NB4 (cell line): Measurements from ENCODE around the gene GAL3ST2.
A peak's percentile ranks its signal among the peaks of the same experiment; 100 is the strongest.
"Not testable (repeated sequence)": the region's sequence is repeated elsewhere in the genome, so short reads cannot be mapped to it uniquely, and the experiment has no call there.

Experiments
- DNase-seq: peaks from one replicate; pipeline ENCODE4 v3.0.0; 2010; ENCODE audit warnings: low read depth
- H3K4me3 ChIP-seq: one replicate; pipeline ENCODE4 v1.5.1; 2011; ENCODE audit warnings: mild to moderate bottlenecking, low read depth, low read length, moderate library complexity
- MYC ChIP-seq: IDR thresholded peaks from 2 replicates; pipeline ENCODE4 v1.6.1; 2011; ENCODE audit warnings: low read depth, low read length
- POLR2A ChIP-seq: IDR thresholded peaks from 2 replicates; pipeline ENCODE4 v1.6.1; 2011; ENCODE audit warnings: mild to moderate bottlenecking; ENCODE audit not compliant: insufficient read length; ENCODE audit errors: extremely low read depth
- TF ChIP-seq, protein P1 (sequence below): IDR thresholded peaks from one replicate; pipeline ENCODE4 v1.5.1; 2012; ENCODE audit warnings: low read depth, low read length
- TF ChIP-seq, protein P2 (sequence below): IDR thresholded peaks from 2 replicates; pipeline ENCODE4 v1.6.1; 2011; ENCODE audit warnings: low read depth, low read length

GAL3ST2 gene

DNA sequence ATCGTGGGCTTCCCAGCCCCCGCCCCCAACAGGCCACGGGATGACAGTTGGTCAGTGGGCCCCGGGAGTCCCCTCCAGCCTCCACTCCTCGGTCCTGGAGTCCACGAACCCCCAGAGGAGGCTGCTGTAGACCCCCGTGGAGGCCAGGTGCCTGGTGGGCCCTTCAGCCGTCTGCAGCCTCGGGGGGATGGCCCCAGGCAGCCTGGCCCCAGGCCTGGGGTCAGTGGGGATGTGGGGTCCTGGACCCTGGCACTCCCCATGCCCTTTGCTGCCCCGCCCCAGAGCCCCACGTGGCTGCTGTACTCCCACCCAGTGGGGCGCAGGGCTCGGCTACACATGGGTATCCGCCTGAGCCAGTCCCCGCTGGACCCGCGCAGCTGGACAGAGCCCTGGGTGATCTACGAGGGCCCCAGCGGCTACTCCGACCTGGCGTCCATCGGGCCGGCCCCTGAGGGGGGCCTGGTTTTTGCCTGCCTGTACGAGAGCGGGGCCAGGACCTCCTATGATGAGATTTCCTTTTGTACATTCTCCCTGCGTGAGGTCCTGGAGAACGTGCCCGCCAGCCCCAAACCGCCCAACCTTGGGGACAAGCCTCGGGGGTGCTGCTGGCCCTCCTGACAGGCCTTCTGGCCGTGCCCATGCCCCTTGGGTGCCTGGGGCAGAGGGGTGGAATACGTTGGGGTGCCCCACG is 40.0 kb downstream of the GAL3ST2 start:
- H3K4me3 ChIP-seq, result no peak overlapping the region
- TF ChIP-seq MYC (no peak), POLR2A (no peak)
- TF ChIP-seq, protein P1, sequence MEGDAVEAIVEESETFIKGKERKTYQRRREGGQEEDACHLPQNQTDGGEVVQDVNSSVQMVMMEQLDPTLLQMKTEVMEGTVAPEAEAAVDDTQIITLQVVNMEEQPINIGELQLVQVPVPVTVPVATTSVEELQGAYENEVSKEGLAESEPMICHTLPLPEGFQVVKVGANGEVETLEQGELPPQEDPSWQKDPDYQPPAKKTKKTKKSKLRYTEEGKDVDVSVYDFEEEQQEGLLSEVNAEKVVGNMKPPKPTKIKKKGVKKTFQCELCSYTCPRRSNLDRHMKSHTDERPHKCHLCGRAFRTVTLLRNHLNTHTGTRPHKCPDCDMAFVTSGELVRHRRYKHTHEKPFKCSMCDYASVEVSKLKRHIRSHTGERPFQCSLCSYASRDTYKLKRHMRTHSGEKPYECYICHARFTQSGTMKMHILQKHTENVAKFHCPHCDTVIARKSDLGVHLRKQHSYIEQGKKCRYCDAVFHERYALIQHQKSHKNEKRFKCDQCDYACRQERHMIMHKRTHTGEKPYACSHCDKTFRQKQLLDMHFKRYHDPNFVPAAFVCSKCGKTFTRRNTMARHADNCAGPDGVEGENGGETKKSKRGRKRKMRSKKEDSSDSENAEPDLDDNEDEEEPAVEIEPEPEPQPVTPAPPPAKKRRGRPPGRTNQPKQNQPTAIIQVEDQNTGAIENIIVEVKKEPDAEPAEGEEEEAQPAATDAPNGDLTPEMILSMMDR, result no peak
- TF ChIP-seq, protein P2, sequence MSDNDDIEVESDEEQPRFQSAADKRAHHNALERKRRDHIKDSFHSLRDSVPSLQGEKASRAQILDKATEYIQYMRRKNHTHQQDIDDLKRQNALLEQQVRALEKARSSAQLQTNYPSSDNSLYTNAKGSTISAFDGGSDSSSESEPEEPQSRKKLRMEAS, result no peak
- DNase-seq, result no peak

DNA sequence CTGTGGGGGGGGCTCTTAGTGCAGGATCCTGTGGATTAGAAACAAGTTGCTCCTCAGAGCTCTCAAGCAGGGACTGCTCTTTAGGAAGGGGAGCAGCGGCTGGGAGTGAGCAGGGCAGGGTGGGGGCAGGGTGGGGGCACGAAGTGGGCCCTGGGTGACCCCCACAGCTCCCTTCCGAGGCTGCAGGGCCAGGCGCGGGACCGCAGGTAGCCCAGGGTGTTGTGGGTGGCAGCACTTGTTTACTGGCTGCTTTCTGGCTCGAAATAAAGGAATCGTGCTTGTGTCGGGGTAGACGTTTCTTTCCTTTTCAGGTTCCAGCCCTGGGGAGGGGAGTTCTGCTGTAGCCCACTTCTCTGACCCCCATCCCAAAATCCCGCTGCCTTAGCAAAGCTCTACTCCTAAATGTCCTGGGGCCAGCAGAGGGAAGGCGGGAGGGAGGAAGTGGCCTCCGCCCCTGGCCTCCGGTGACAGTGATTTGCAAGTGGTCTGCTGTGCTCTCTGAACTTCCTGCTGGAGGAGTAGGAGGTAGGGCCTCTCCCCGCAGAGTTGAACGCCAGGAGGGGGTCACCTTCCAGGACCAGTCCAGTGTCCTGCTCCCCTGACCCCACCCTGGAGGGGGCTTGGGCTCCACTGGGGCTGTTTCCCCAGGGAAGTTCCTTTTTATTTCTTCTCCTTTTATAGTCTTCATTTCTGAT is 40.7 kb downstream of the GAL3ST2 start:
- peak; percentile 45 for DNase-seq
- H3K4me3 ChIP-seq, result no peak overlapping the region
- TF ChIP-seq, protein P2, result no peak
- TF ChIP-seq POLR2A (no peak), MYC (no peak)
- TF ChIP-seq, protein P1, result no peak

DNA sequence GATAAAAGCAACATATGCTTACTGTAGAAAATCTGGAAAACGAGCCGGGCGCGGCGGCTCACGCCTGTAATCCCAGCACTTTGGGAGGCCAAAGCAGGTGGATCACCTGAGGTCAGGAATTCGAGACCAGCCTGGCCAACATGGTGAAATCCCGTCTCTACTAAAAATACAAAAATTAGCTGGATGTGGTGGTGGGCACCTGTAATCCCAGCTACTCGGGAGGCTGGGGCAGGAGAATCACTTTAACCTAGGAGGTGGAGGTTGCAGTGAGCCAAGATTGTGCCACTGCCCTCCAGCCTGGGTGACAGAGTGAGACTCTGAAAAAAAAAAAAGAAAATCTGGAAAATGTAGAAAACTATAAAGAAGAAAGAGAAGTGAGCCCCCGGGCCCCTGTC is 41.2 kb downstream of the GAL3ST2 start:
- not testable (repeated sequence) for H3K4me3 ChIP-seq, DNase-seq

DNA sequence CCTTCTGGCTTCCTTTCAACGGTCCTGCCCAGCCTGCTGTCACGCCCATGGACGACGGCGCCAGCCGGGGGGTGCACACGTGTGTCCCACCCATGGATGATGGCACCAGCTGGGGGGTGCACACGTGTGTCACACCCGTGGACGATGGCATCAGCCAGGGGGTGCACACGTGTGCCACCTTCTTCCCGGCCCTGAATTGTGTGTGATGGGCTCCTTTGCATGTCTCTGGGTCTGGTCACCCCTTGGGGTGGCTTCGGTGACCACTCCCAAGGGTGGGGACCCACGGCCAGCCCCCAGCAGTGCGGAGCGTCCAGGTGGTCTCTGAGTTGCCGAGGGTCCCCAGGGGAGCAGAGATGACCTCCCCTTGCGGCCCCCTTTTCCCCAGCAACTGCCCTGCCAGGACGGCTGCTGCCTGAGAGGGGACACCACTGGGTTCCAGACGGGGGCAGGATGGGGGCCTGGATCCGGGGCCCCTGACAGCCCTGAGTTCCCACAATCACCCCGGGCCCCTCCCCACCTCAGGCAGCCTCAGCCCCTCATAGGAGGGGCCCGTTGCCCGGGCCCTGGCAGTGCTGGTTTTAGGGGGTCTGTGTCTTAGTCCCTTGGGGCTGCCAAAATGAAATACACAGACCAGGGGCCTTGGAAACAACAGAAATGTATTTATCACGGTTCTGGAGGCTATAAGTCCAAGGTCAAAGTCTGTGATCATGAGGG is 41.8 kb downstream of the GAL3ST2 start:
- TF ChIP-seq, protein P1, result no peak
- no peak for TF ChIP-seq MYC
- TF ChIP-seq POLR2A, result no peak
- TF ChIP-seq, protein P2, result no peak

DNA sequence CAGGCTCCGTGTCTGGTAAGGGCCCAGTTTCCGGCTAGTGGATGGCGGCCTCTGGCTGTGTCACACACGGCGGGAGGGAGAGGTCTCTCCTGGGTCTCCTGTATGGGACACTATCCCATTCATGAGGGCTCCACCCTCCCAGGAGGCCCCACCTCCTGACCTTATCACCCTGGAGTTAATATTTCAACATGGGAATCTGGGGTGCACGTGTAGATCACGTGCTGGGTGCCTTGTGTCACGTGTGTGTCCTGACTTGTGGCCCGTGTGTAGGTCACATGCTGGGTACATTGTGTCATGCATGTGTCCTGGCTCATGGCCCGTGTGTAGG is 42.3 kb downstream of the GAL3ST2 start:
- DNase-seq, result peak; percentile 1
- no peak for TF ChIP-seq MYC
- TF ChIP-seq, protein P1, result no peak
- TF ChIP-seq, protein P2, result no peak
- TF ChIP-seq POLR2A, result no peak
- H3K4me3 ChIP-seq, result no peak overlapping the region

More for the DNA sequence above, 41.8 kb downstream of the GAL3ST2 start:
- no peak overlapping the region for H3K4me3 ChIP-seq
- no peak for DNase-seq

DNA sequence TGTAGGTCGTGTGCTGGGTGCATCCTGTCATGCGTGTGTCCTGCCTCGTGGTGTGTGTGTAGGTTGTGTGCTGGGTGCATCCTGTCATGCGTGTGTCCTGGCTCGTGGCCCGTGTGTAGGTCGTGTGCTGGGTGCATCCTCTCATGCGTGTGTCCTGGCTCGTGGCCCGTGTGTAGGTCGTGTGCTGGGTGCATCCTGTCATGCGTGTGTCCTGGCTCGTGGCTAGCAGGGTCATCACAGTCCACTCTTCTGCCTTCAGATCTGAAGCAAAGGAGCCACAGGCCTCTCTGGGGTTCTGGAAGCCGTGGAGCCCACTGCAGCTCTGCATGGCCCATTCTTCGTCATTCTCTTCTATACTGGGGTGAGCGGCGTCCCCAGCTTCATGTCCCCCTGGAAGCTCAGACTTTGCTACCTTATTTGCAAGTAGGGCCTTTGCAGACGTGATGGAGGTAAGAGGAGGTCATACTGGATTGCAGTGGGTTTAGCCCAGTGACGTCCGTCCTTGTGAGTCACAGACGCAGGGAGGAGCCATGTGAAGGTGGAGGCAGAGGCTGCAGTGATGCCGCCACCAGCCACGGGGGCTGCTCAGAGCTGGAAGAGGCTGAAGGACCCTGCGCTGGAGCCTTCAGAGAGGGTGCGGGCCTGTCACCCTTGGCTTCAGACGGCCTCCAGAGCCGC is 43.5 kb downstream of the GAL3ST2 start:
- DNase-seq, H3K4me3 ChIP-seq: not testable (repeated sequence)
